SK-N-SH treated with all-trans-retinoic acid at 6 μM for 48 hours (cell line): ENCODE data around the gene PKDREJ.

ENCODE experiments used
- ARNTL ChIP-seq: fragments of 450-650 bp; formaldehyde crosslinking; IDR thresholded peaks from 2 replicates; pipeline ENCODE4 v1.5.0; 2020; ENCODE audit warnings: low read depth, mild to moderate bottlenecking, moderate library complexity, borderline replicate concordance
- POU6F1 ChIP-seq: fragments of 250-450 bp; sonication (Bioruptor Pico); IDR thresholded peaks from 2 replicates; pipeline ENCODE4 v1.8.0; 2021; ENCODE audit warnings: low read depth, mild to moderate bottlenecking, moderate library complexity, borderline replicate concordance
- RARB ChIP-seq: fragments of 250-450 bp; sonication (Bioruptor Pico); IDR thresholded peaks from 2 replicates; pipeline ENCODE4 v1.8.0; 2021; ENCODE audit warnings: mild to moderate bottlenecking, moderate library complexity
- SNAI2 ChIP-seq: fragments of 250-450 bp; sonication (Bioruptor Pico); IDR thresholded peaks from 2 replicates; pipeline ENCODE4 v1.5.0; 2020; ENCODE audit warnings: mild to moderate bottlenecking, moderate library complexity
- ZFP3 ChIP-seq: fragments of 250-450 bp; sonication (Bioruptor Pico); IDR thresholded peaks from 2 replicates; pipeline ENCODE4 v1.5.0; 2020; ENCODE audit warnings: mild to moderate bottlenecking, moderate library complexity
- ZFP30 ChIP-seq: fragments of 450-650 bp; formaldehyde crosslinking; IDR thresholded peaks from 2 replicates; pipeline ENCODE4 v1.5.0; 2022; ENCODE audit warnings: mild to moderate bottlenecking, moderate library complexity
- ZNF8 ChIP-seq: fragments of 450-650 bp; formaldehyde crosslinking; IDR thresholded peaks from 2 replicates; pipeline ENCODE4 v1.5.0; 2020; ENCODE audit warnings: mild to moderate bottlenecking, moderate library complexity
- TF ChIP-seq, protein P1 (sequence below): fragments of 250-450 bp; sonication (Bioruptor Pico); IDR thresholded peaks from 2 replicates; pipeline ENCODE4 v1.8.0; 2020; ENCODE audit warnings: mild to moderate bottlenecking, moderate library complexity, borderline replicate concordance

DNA sequence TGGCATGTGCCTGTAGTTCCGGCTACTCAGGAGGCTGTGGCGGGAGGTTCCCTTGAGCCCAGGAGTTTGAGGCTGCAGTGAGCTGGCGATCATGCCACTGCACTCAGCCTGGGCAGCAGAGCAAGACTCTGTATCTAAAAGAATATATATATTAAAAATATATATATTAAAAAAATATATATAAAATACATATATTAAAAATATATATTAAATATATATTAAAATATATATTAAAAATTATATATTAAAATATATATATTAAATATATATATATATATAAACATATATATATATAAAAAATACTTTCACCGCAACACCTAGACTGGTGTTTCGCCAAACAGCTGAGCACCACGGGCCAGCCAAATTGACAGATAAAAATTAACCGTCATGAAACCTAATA is 13.4 kb upstream of the PKDREJ start:
- TF ChIP-seq SNAI2: no peak
- no peak for TF ChIP-seq RARB (CRISPR knock-in tag)
- TF ChIP-seq ZFP3: no peak
- TF ChIP-seq ZNF8: no peak
- TF ChIP-seq POU6F1 (CRISPR knock-in tag): no peak
- TF ChIP-seq ARNTL (CRISPR knock-in tag): no peak
- TF ChIP-seq ZFP30: no peak
- TF ChIP-seq, protein P1, sequence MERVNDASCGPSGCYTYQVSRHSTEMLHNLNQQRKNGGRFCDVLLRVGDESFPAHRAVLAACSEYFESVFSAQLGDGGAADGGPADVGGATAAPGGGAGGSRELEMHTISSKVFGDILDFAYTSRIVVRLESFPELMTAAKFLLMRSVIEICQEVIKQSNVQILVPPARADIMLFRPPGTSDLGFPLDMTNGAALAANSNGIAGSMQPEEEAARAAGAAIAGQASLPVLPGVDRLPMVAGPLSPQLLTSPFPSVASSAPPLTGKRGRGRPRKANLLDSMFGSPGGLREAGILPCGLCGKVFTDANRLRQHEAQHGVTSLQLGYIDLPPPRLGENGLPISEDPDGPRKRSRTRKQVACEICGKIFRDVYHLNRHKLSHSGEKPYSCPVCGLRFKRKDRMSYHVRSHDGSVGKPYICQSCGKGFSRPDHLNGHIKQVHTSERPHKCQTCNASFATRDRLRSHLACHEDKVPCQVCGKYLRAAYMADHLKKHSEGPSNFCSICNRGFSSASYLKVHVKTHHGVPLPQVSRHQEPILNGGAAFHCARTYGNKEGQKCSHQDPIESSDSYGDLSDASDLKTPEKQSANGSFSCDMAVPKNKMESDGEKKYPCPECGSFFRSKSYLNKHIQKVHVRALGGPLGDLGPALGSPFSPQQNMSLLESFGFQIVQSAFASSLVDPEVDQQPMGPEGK: no peak
